ENCODE data around the gene ZCCHC14. TPM values are rescaled to one million over a fixed set of nuclear protein-coding genes. Genes with fewer than 3 reads are reported as not detected.

The ZCCHC14 gene
- total and polyA plus RNA-seq, 10 of the 15 experiments (the other 5 are each of a cell fraction or from before 2014, with no cell fraction given): 0.02 to 0.26 (median 0.05) TPM; not detected in 3

DNA sequence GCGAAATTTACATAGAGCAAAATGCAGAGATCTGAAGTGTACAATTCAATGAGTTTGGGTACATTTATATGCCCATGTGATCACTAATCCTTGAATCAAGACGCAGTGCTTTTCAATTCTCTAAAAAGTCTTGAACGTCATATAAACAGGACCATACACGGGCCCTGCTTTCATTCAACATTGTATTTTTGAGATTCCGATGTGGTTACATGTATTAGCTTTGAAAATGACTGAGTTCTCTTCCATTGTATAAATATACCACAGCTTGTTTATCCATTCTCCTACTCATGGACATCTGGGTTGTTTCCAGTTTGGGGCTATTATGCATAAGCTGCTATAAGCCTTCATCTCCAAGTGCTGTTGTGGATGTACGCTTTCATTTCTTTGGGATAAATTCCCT is 45.5 kb downstream of the ZCCHC14 start:
- no peak for DNase-seq (ENCODE audit: low read depth, low spot score)
- no peak overlapping the region for H3K27ac ChIP-seq (ENCODE audit: control insufficient read depth, insufficient read depth)
- H3K79me2 ChIP-seq (ENCODE audit: control insufficient read depth, insufficient read depth, low read length): no peaks in the 10 kb centered on the region
- TF ChIP-seq STAT3 (IDR thresholded peaks at IDR 0.05; ENCODE audit: low read depth, low read length): no peak
- TF ChIP-seq, protein P1, sequence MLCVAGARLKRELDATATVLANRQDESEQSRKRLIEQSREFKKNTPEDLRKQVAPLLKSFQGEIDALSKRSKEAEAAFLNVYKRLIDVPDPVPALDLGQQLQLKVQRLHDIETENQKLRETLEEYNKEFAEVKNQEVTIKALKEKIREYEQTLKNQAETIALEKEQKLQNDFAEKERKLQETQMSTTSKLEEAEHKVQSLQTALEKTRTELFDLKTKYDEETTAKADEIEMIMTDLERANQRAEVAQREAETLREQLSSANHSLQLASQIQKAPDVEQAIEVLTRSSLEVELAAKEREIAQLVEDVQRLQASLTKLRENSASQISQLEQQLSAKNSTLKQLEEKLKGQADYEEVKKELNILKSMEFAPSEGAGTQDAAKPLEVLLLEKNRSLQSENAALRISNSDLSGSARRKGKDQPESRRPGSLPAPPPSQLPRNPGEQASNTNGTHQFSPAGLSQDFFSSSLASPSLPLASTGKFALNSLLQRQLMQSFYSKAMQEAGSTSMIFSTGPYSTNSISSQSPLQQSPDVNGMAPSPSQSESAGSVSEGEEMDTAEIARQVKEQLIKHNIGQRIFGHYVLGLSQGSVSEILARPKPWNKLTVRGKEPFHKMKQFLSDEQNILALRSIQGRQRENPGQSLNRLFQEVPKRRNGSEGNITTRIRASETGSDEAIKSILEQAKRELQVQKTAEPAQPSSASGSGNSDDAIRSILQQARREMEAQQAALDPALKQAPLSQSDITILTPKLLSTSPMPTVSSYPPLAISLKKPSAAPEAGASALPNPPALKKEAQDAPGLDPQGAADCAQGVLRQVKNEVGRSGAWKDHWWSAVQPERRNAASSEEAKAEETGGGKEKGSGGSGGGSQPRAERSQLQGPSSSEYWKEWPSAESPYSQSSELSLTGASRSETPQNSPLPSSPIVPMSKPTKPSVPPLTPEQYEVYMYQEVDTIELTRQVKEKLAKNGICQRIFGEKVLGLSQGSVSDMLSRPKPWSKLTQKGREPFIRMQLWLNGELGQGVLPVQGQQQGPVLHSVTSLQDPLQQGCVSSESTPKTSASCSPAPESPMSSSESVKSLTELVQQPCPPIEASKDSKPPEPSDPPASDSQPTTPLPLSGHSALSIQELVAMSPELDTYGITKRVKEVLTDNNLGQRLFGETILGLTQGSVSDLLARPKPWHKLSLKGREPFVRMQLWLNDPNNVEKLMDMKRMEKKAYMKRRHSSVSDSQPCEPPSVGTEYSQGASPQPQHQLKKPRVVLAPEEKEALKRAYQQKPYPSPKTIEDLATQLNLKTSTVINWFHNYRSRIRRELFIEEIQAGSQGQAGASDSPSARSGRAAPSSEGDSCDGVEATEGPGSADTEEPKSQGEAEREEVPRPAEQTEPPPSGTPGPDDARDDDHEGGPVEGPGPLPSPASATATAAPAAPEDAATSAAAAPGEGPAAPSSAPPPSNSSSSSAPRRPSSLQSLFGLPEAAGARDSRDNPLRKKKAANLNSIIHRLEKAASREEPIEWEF (IDR thresholded peaks at IDR 0.05; ENCODE audit: insufficient replicate concordance, low read depth, low read length): no peak
- TF ChIP-seq ATF7 (IDR thresholded peaks at IDR 0.05; ENCODE audit: low read depth): no peak
- TF ChIP-seq, protein P2, sequence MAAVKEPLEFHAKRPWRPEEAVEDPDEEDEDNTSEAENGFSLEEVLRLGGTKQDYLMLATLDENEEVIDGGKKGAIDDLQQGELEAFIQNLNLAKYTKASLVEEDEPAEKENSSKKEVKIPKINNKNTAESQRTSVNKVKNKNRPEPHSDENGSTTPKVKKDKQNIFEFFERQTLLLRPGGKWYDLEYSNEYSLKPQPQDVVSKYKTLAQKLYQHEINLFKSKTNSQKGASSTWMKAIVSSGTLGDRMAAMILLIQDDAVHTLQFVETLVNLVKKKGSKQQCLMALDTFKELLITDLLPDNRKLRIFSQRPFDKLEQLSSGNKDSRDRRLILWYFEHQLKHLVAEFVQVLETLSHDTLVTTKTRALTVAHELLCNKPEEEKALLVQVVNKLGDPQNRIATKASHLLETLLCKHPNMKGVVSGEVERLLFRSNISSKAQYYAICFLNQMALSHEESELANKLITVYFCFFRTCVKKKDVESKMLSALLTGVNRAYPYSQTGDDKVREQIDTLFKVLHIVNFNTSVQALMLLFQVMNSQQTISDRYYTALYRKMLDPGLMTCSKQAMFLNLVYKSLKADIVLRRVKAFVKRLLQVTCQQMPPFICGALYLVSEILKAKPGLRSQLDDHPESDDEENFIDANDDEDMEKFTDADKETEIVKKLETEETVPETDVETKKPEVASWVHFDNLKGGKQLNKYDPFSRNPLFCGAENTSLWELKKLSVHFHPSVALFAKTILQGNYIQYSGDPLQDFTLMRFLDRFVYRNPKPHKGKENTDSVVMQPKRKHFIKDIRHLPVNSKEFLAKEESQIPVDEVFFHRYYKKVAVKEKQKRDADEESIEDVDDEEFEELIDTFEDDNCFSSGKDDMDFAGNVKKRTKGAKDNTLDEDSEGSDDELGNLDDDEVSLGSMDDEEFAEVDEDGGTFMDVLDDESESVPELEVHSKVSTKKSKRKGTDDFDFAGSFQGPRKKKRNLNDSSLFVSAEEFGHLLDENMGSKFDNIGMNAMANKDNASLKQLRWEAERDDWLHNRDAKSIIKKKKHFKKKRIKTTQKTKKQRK (IDR thresholded peaks at IDR 0.05; ENCODE audit: low read depth, low read length): no peak
- TF ChIP-seq SMAD5 (IDR thresholded peaks at IDR 0.05; ENCODE audit: low read depth): no peak
- no peak for TF ChIP-seq MTA3 (IDR thresholded peaks at IDR 0.05; ENCODE audit: borderline replicate concordance, low read length)
- TF ChIP-seq KDM1A (IDR thresholded peaks at IDR 0.05; ENCODE audit: borderline replicate concordance): no peak
- no peak for TF ChIP-seq NBN (IDR thresholded peaks at IDR 0.05)
- no peak for TF ChIP-seq RELA (IDR thresholded peaks at IDR 0.05; ENCODE audit: borderline replicate concordance, partially characterized antibody)
- TF ChIP-seq NFYB (IDR thresholded peaks at IDR 0.05; ENCODE audit: insufficient read depth, low read depth, low read length): no peak
- ChIA-PET CTCF (no interaction called here), RAD21 (ENCODE audit: unreplicated experiment) (no interaction called here), POLR2A (no interaction called here), SMC1A (ENCODE audit: uncharacterized antibody, unreplicated experiment) (no interaction called here)
- ATAC-seq: no peak
- in situ Hi-C loops (cut with MboI) (no loop called here), intact Hi-C loops (cut with micrococcal nuclease; ENCODE audit: unreplicated experiment) (no loop called here)
- no peak overlapping the region for H3K4me3 ChIP-seq
- FAIRE-seq: no peak
- H3K27me3 ChIP-seq (replicated peaks in 1 of 2; ENCODE audit: control insufficient read depth in 2 of 2, insufficient read depth in 2 of 2, low read length in 1 of 2): no peaks in the 10 kb centered on the region
- BruUV-seq (replicated peaks): no TSS peak
- no peak overlapping the region for H3K4me2 ChIP-seq (ENCODE audit: control insufficient read depth, insufficient read depth)
- 55% methylated on average over 6 of the region's 6 CpGs for WGBS (ENCODE audit: insufficient coverage, insufficient replicate concordance, low lambda C conversion rate, missing lambda C conversion rate)
- no peaks in the 10 kb centered on the region for H4K20me1 ChIP-seq (ENCODE audit: control insufficient read depth, insufficient read depth)
- H3K36me3 ChIP-seq (ENCODE audit: control insufficient read depth in 2 of 2, insufficient read depth in 2 of 2, low read length in 1 of 2): no peaks in the 10 kb centered on the region
- no peak overlapping the region for H3K9ac ChIP-seq (ENCODE audit: control insufficient read depth, insufficient read depth, low read length)
- no peaks in the 10 kb centered on the region; the same call in 2 of the 3 replicates for H3K9me3 ChIP-seq (replicated peaks; ENCODE audit: control insufficient read depth, insufficient read depth, low read length)
- no peak overlapping the region for H2AFZ ChIP-seq (ENCODE audit: control insufficient read depth, low read depth, low read length)
- no peaks in the 10 kb centered on the region for H3K4me1 ChIP-seq (ENCODE audit: control insufficient read depth, insufficient read depth, low read length)
